Activated naive CD4-positive, alpha-beta T cell treated with anti-CD3 and anti-CD28 coated beads, Interleukin-2, amount 50 U/mL, for 24 hours (primary cell): ENCODE measurements around the gene CDKAL1.

Experiments
- H3K27ac Mint-ChIP-seq: one replicate; pipeline ENCODE4 v1.8.0; 2021; ENCODE audit warnings: mild to moderate bottlenecking, mixed read lengths
- H3K27me3 Mint-ChIP-seq: one replicate; pipeline ENCODE4 v1.8.0; 2021; ENCODE audit warnings: mixed read lengths
- H3K36me3 Mint-ChIP-seq: one replicate; pipeline ENCODE4 v1.8.0; 2021; ENCODE audit warnings: mixed read lengths
- H3K4me1 Mint-ChIP-seq: one replicate; pipeline ENCODE4 v1.8.0; 2021; ENCODE audit warnings: mixed read lengths
- H3K4me3 Mint-ChIP-seq: one replicate; pipeline ENCODE4 v1.8.0; 2021; ENCODE audit warnings: mild to moderate bottlenecking, mixed read lengths
- H3K9me3 Mint-ChIP-seq: one replicate; pipeline ENCODE4 v1.8.0; 2021; ENCODE audit warnings: mixed read lengths

CDKAL1 gene

GRCh38 chr6:20952699-20953474 is 418.6 kb downstream of the CDKAL1 start:
- Mint-ChIP-seq H3K9me3 (no peaks in the 10 kb centered on the region), H3K27ac (no peak overlapping the region), H3K27me3 (no peaks in the 10 kb centered on the region), H3K36me3 (peaks cover 21% of the 10 kb centered on the region), H3K4me1 (no peaks in the 10 kb centered on the region), H3K4me3 (no peak overlapping the region)

GRCh38 chr6:20954315-20954714 is 420.1 kb downstream of the CDKAL1 start:
- H3K4me3 Mint-ChIP-seq: no peak overlapping the region
- H3K27ac Mint-ChIP-seq: no peak overlapping the region
- peaks cover 24% of the 10 kb centered on the region for H3K36me3 Mint-ChIP-seq
- no peaks in the 10 kb centered on the region for H3K27me3 Mint-ChIP-seq
- no peaks in the 10 kb centered on the region for H3K4me1 Mint-ChIP-seq
- H3K9me3 Mint-ChIP-seq: no peaks in the 10 kb centered on the region

GRCh38 chr6:20955131-20955530 is 420.9 kb downstream of the CDKAL1 start:
- no peaks in the 10 kb centered on the region for H3K4me1 Mint-ChIP-seq
- no peaks in the 10 kb centered on the region for H3K27me3 Mint-ChIP-seq
- H3K9me3 Mint-ChIP-seq: no peaks in the 10 kb centered on the region
- no peak overlapping the region for H3K27ac Mint-ChIP-seq
- peaks cover 23% of the 10 kb centered on the region for H3K36me3 Mint-ChIP-seq
- H3K4me3 Mint-ChIP-seq: no peak overlapping the region

- H3K9me3 Mint-ChIP-seq: no peaks in the 10 kb centered on the region
Measured at GRCh38 chr6:20955751-20956150, 421.5 kb downstream of the CDKAL1 start.

GRCh38 chr6:20960067-20960466 is 425.8 kb downstream of the CDKAL1 start:
- Mint-ChIP-seq H3K9me3 (peaks cover 5% of the 10 kb centered on the region), H3K36me3 (peaks cover 49% of the 10 kb centered on the region), H3K27ac (no peak overlapping the region), H3K4me3 (no peak overlapping the region), H3K4me1 (no peaks in the 10 kb centered on the region), H3K27me3 (no peaks in the 10 kb centered on the region)

More at GRCh38 chr6:20955751-20956150, 421.5 kb downstream of the CDKAL1 start:
- Mint-ChIP-seq H3K4me3 (no peak overlapping the region), H3K36me3 (peaks cover 27% of the 10 kb centered on the region), H3K27me3 (no peaks in the 10 kb centered on the region), H3K4me1 (no peaks in the 10 kb centered on the region), H3K27ac (no peak overlapping the region)

GRCh38 chr6:20965276-20965675 is 431.0 kb downstream of the CDKAL1 start:
- Mint-ChIP-seq H3K9me3 (peaks cover 16% of the 10 kb centered on the region), H3K27me3 (no peaks in the 10 kb centered on the region), H3K4me3 (no peak overlapping the region), H3K36me3 (peaks cover 58% of the 10 kb centered on the region), H3K4me1 (no peaks in the 10 kb centered on the region), H3K27ac (no peak overlapping the region)

- Mint-ChIP-seq H3K4me3 (no peak overlapping the region), H3K4me1 (no peaks in the 10 kb centered on the region), H3K36me3 (peaks cover 58% of the 10 kb centered on the region), H3K9me3 (peaks cover 16% of the 10 kb centered on the region), H3K27ac (no peak overlapping the region), H3K27me3 (no peaks in the 10 kb centered on the region)
Measured at GRCh38 chr6:20965915-20966314, 431.7 kb downstream of the CDKAL1 start.

- Mint-ChIP-seq H3K4me1 (no peaks in the 10 kb centered on the region), H3K9me3 (peaks cover 11% of the 10 kb centered on the region), H3K4me3 (no peak overlapping the region), H3K27ac (no peak overlapping the region), H3K27me3 (no peaks in the 10 kb centered on the region), H3K36me3 (peaks cover 43% of the 10 kb centered on the region)
Measured at GRCh38 chr6:20969551-20969950, 435.3 kb downstream of the CDKAL1 start.

- H3K36me3 Mint-ChIP-seq: peaks cover 35% of the 10 kb centered on the region
- no peak overlapping the region for H3K27ac Mint-ChIP-seq
- H3K9me3 Mint-ChIP-seq: peaks cover 14% of the 10 kb centered on the region
- H3K27me3 Mint-ChIP-seq: no peaks in the 10 kb centered on the region
- no peak overlapping the region for H3K4me3 Mint-ChIP-seq
- H3K4me1 Mint-ChIP-seq: no peaks in the 10 kb centered on the region
Measured at GRCh38 chr6:20976391-20976918, 442.2 kb downstream of the CDKAL1 start.

- Mint-ChIP-seq H3K36me3 (peaks cover 35% of the 10 kb centered on the region), H3K4me1 (no peaks in the 10 kb centered on the region), H3K27me3 (no peaks in the 10 kb centered on the region), H3K4me3 (no peak overlapping the region), H3K27ac (no peak overlapping the region), H3K9me3 (peaks cover 14% of the 10 kb centered on the region)
Measured at GRCh38 chr6:20978151-20978614, 443.9 kb downstream of the CDKAL1 start.

- Mint-ChIP-seq H3K36me3 (peaks cover 39% of the 10 kb centered on the region), H3K4me1 (no peaks in the 10 kb centered on the region), H3K27me3 (no peaks in the 10 kb centered on the region), H3K9me3 (peaks cover 18% of the 10 kb centered on the region), H3K27ac (no peak overlapping the region), H3K4me3 (no peak overlapping the region)
Measured at GRCh38 chr6:20979076-20979475, 444.8 kb downstream of the CDKAL1 start.

GRCh38 chr6:20983961-20984360 is 449.7 kb downstream of the CDKAL1 start:
- H3K27ac Mint-ChIP-seq: no peak overlapping the region
- peaks cover 32% of the 10 kb centered on the region for H3K36me3 Mint-ChIP-seq
- no peaks in the 10 kb centered on the region for H3K27me3 Mint-ChIP-seq
- H3K9me3 Mint-ChIP-seq: peaks cover 18% of the 10 kb centered on the region
- H3K4me1 Mint-ChIP-seq: no peaks in the 10 kb centered on the region
- no peak overlapping the region for H3K4me3 Mint-ChIP-seq

GRCh38 chr6:20985821-20986220 is 451.6 kb downstream of the CDKAL1 start:
- Mint-ChIP-seq H3K9me3 (peaks cover 9% of the 10 kb centered on the region), H3K27me3 (no peaks in the 10 kb centered on the region), H3K4me3 (no peak overlapping the region), H3K4me1 (no peaks in the 10 kb centered on the region), H3K36me3 (peaks cover 24% of the 10 kb centered on the region), H3K27ac (no peak overlapping the region)

GRCh38 chr6:20991910-20992309 is 457.7 kb downstream of the CDKAL1 start:
- Mint-ChIP-seq H3K27me3 (no peaks in the 10 kb centered on the region), H3K4me1 (no peaks in the 10 kb centered on the region), H3K27ac (no peak overlapping the region), H3K9me3 (peaks cover 4% of the 10 kb centered on the region), H3K4me3 (no peak overlapping the region), H3K36me3 (peaks cover 15% of the 10 kb centered on the region)

- Mint-ChIP-seq H3K4me3 (no peak overlapping the region), H3K4me1 (no peaks in the 10 kb centered on the region), H3K27me3 (no peaks in the 10 kb centered on the region), H3K27ac (no peak overlapping the region), H3K9me3 (peaks cover 4% of the 10 kb centered on the region), H3K36me3 (peaks cover 25% of the 10 kb centered on the region)
Measured at GRCh38 chr6:20996099-20996498, 461.8 kb downstream of the CDKAL1 start.

- Mint-ChIP-seq H3K36me3 (peaks cover 35% of the 10 kb centered on the region), H3K4me1 (no peaks in the 10 kb centered on the region), H3K27ac (no peak overlapping the region), H3K27me3 (no peaks in the 10 kb centered on the region), H3K9me3 (peaks cover 4% of the 10 kb centered on the region), H3K4me3 (no peak overlapping the region)
Measured at GRCh38 chr6:20997143-20997769, 463.0 kb downstream of the CDKAL1 start.
